DLD1 (cell line): ENCODE data around the gene THY1.
"Not testable (repeated sequence)": the region's sequence is repeated elsewhere in the genome, so short reads cannot be mapped to it uniquely, and the experiment has no call there.

ENCODE experiments used
- in situ Hi-C: cut with HindIII; loops from 2 replicates; pipeline ENCODE4 v1.10.0; 2017; ENCODE audit warnings: low sequenced_read_pairs

THY1 gene

GRCh38 chr11:119382513-119382912, 40.5 kb downstream of the THY1 start:
- in situ Hi-C loops, result not testable (repeated sequence)

GRCh38 chr11:119382101-119382500, 40.9 kb downstream of the THY1 start:
- in situ Hi-C loops, result no loop called here

- in situ Hi-C loops, result no loop called here
These were observed 41.6 kb downstream of the THY1 start, which contains the start of gene USP2 for GRCh38 chr11:119381181-119381988. USP2 (minus strand) TSS chr11:119381690; CDS start chr11:119373480, 8,210 bp downstream.

GRCh38 chr11:119380827-119381180, 42.2 kb downstream of the THY1 start:
- in situ Hi-C loops, result no loop called here

- in situ Hi-C loops, result no loop called here
These were observed 42.7 kb downstream of the THY1 start for GRCh38 chr11:119380160-119380826.

- in situ Hi-C loops, result loop anchor here (10.0 kb wide), 1 partner anchor 74 kb away; no protein-coding TSS in a partner anchor
These were observed 44.0 kb downstream of the THY1 start for GRCh38 chr11:119378851-119379465.

GRCh38 chr11:119377961-119378667, 44.9 kb downstream of the THY1 start:
- in situ Hi-C loops, result loop anchor here (10.0 kb wide), 1 partner anchor 73 kb away; no protein-coding TSS in a partner anchor

GRCh38 chr11:119377112-119377901, 45.7 kb downstream of the THY1 start:
- in situ Hi-C loops, result loop anchor here (10.0 kb wide), 1 partner anchor 73 kb away; no protein-coding TSS in a partner anchor

- in situ Hi-C loops, result loop anchor here (10.0 kb wide), 1 partner anchor 72 kb away; no protein-coding TSS in a partner anchor
These were observed 46.6 kb downstream of the THY1 start for GRCh38 chr11:119376197-119376847.

- in situ Hi-C loops, result loop anchor here (10.0 kb wide), 1 partner anchor 71 kb away; no protein-coding TSS in a partner anchor
These were observed 47.4 kb downstream of the THY1 start for GRCh38 chr11:119375337-119376196.

- in situ Hi-C loops, result loop anchor here (10.0 kb wide), 1 partner anchor 70 kb away; no protein-coding TSS in a partner anchor
These were observed 48.2 kb downstream of the THY1 start for GRCh38 chr11:119374632-119375336.

- in situ Hi-C loops, result loop anchor here (10.0 kb wide), 1 partner anchor 69 kb away; no protein-coding TSS in a partner anchor
These were observed 48.9 kb downstream of the THY1 start for GRCh38 chr11:119373921-119374631.

GRCh38 chr11:119373059-119373920, 49.7 kb downstream of the THY1 start:
- in situ Hi-C loops, result loop anchor here (10.0 kb wide), 1 partner anchor 68 kb away; no protein-coding TSS in a partner anchor

- in situ Hi-C loops, result loop anchor here (10.0 kb wide), 1 partner anchor 68 kb away; no protein-coding TSS in a partner anchor
These were observed 50.5 kb downstream of the THY1 start for GRCh38 chr11:119372260-119373058.

GRCh38 chr11:119371778-119372182, 51.2 kb downstream of the THY1 start:
- in situ Hi-C loops, result loop anchor here (10.0 kb wide), 1 partner anchor 67 kb away; no protein-coding TSS in a partner anchor
